HG02938 (cell line): ENCODE measurements around the gene GABRR1.
"Not testable (repeated sequence)": the region's sequence is repeated elsewhere in the genome, so short reads cannot be mapped to it uniquely, and the experiment has no call there.

Source experiments
- ATAC-seq: cut with Tn5 transposase; IDR thresholded peaks from one replicate; pipeline ENCODE4 v1.9.1; 2021; ENCODE audit warnings: mild to moderate bottlenecking, moderate library complexity; ENCODE audit not compliant: unreplicated experiment

Gene GABRR1

GRCh38 chr6:89161326-89162046, 55.7 kb downstream of the GABRR1 start:
- ATAC-seq, result no peak

GRCh38 chr6:89160331-89161092, 56.6 kb downstream of the GABRR1 start:
- ATAC-seq, result no peak

GRCh38 chr6:89154131-89154530, 63.0 kb downstream of the GABRR1 start:
- no peak for ATAC-seq

DNA sequence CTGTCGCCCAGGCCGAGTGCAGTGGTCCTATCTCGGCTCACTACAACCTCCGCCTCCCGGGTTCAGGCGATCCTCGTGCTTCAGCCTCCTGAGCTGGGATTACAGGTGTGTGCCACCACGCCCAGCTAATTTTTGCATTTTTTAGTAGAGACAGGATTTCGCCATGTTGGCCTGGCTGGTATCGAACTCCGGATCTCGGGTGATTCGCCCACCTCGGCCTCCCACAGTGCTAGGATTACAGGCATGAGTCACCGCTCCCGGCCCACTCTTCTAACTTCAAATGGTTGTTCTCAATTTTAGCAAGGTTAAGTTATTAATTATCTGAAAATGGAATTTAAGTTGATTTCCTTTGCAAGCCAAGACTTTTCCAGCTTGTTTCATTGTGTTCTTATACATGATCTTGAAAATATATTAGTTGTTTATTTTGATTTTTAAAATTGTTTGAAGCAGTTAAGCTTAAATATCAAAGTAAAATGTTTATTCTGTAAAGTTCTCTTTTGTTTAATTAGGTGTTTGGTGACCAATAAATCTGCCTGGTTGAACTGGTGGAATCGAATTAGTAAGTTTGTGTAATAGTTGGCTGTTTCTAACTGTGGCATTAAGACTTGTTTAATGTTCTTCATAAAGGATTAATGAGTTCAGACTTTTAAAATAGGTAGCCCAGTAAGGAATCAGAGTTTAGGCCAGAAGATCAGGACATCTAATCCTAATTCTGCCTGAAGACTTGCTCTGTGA, 69.0 kb downstream of the GABRR1 start:
- ATAC-seq, result no peak

DNA sequence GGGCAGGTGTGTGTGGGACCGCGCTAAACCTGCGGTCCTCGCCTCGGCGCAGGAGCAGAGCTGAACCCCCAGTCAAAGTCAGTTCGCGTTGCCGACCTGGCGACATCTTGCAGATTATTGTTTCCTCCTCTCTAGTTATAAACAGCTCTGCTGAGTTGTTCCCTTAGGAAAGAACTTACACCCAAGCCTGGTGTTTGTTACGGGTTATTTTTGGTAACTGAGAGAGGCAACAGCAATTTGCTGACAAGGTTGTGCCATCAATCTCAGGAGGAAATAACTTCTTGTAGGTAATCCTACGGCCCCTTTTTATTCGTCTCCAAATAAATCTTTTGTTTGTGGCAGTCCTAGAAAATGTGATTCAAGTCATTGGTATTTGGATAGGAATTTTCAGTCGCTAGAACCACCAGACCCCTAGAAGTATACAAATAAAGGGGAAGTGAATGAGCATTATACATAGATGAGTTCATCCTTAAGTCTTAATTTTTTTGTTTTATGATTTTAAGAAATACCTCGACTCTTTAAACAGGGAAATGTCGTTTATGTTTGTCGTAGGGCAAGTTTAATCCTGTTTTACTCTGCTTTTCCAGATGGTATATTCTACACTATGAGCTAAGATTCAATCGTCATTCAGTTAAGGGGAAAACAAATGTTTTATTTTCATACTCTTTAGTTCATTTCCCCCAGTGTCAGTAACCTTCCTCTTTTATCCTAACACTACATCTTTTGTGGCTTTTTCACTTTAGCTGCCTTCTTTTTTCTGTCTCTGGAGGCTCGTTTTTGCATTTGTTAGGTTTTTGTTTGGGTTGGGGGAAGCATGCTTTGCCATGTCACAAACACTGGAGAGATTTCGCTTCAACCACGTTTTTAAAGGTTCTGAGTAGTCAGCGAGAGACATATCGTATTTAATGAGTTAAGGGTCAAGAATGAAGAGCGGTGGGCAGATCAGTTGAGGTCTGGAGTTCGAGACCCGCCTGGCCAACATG, 70.1 kb downstream of the GABRR1 start:
- ATAC-seq, result peak; percentile 13

DNA sequence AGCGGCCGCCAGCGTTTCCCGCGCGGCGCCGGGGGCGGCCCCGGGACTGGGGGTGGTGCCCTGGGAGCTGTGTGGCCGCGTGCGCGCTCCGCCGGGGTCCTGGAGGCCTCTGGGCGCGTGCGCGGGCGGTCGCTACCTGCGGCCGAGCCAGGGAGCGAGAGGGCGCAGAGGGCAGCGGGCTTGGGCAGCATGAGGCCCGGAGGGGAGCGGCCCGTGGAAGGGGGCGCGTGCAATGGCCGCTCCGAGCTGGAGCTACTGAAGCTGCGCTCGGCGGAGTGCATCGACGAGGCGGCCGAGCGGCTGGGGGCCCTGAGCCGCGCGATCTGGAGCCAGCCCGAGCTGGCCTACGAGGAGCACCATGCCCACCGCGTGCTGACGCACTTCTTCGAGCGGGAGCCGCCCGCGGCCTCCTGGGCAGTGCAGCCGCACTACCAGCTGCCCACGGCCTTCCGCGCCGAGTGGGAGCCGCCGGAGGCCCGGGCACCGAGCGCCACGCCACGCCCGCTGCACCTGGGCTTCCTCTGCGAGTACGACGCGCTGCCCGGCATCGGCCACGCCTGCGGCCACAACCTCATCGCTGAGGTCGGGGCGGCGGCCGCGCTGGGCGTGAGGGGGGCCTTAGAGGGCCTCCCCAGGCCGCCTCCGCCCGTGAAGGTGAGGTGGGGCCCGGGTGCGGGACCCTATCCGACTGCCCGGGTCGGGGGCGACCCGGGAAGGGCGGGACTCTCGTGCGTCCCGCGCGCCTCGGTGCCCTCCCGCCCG, 71.0 kb downstream of the GABRR1 start, which contains the start of gene PM20D2:
Gene PM20D2 (plus strand): TSS at position 100 of the 762 bp plus-strand sequence. CDS start 90 bp downstream, at position 190.
- peak; percentile 51 for ATAC-seq

DNA sequence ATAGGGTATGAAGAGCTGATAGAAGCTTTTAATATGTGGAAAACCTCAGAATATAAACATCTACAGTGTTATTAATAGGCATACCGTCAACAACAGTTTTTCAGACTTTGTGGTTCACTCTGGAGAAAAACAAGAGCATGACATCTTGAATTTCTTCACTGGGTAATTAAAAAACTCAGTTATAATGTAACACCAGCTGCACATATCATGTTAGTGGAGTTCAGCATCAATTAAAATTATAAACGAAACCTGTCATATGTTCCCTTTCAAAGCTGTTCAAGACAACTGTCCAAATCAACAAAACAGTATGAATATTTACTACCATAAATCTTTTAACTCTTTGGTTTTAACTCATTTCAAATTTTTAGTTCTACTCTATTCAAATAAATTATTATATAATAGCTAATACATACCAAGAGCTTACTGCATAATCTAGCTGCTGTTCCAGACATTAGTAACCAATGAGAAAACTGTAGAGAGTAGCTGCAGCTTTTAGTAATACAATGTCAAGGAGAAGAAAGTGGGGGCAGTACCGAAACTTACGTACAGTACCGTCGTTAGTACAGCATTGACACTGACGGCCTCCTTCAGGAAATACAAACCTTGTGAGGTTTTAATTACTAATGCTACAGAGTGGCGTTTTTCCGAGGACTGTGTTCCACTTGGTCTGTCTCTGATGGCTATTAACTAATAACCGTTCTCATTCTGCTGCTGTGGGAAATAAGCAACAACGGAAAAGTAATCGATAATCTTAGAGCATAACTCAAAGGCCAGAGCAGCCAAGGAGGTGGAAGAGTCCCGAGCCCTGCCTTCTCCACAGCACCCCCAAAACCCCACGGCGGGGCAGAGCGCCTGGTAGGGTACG, 71.8 kb downstream of the GABRR1 start:
- ATAC-seq, result peak; percentile 68

- ATAC-seq, result no peak
Measured at GRCh38 chr6:89144354-89144906, 72.7 kb downstream of the GABRR1 start.

- no peak for ATAC-seq
Measured at GRCh38 chr6:89140347-89141156, 76.6 kb downstream of the GABRR1 start.

- no peak for ATAC-seq
Measured at GRCh38 chr6:89139509-89140346, 77.4 kb downstream of the GABRR1 start.

GRCh38 chr6:89138173-89138572, 79.0 kb downstream of the GABRR1 start:
- no peak for ATAC-seq

- no peak for ATAC-seq
Measured at GRCh38 chr6:89134723-89135122, 82.4 kb downstream of the GABRR1 start.

- no peak for ATAC-seq
Measured at GRCh38 chr6:89133981-89134380, 83.2 kb downstream of the GABRR1 start.

DNA sequence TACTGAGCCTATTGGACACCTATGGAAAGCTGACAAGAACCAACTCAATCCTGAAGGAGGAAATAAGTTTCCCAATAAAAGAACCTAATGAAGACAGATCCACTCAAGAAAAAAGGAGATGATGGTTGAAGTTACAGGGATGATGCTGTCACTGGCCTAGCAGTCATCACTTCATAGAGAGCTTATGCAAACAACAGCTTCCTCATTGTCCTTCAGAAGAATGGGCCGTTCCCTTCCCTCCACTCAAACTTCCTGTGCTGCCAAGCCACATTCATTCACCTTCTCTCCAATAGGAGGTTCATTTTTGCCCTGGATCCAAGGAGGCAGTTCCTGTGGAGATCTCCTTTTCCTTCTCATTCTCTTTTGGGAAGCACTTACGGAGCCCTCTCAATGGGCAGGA, 85.1 kb downstream of the GABRR1 start:
- ATAC-seq, result no peak

- no peak for ATAC-seq
Measured at GRCh38 chr6:89131599-89131998, 85.6 kb downstream of the GABRR1 start.

- not testable (repeated sequence) for ATAC-seq
Measured at GRCh38 chr6:89128256-89128671, 88.9 kb downstream of the GABRR1 start.
